Activated naive CD4-positive, alpha-beta T cell treated with anti-CD3 and anti-CD28 coated beads, Interleukin-2, amount 50 U/mL, for 72 hours (primary cell): ENCODE measurements around the gene GPRIN3. TPM values are rescaled to one million over a fixed set of nuclear protein-coding genes. Genes with fewer than 3 reads are reported as not detected.
A peak's percentile ranks its signal among the peaks of the same experiment; 100 is the strongest.

Experiments used
- ATAC-seq, 2 donors: fragments of 150-1000 bp; cut with Tn5 transposase; 2 replicates each; pipeline ENCODE4 v1.10.0; 2021; ENCODE audit warnings: mild to moderate bottlenecking in 2 of 2, moderate library complexity in 2 of 2
- DNase-seq, 2 donors: peaks; one replicate each; pipeline ENCODE4 v3.0.0; 2021 to 2022; ENCODE audit warnings: low spot score in 2 of 2
- H3K27ac Mint-ChIP-seq, 2 donors: one replicate each; pipeline ENCODE4 v1.8.0; 2022; ENCODE audit warnings: mild to moderate bottlenecking in 2 of 2, mixed read lengths in 2 of 2
- H3K36me3 Mint-ChIP-seq, 2 donors: one replicate each; pipeline ENCODE4 v1.8.0; 2022; ENCODE audit warnings: mixed read lengths in 2 of 2
- H3K9me3 Mint-ChIP-seq, 2 donors: one replicate each; pipeline ENCODE4 v1.8.0; 2022; ENCODE audit warnings: mixed read lengths in 2 of 2
- total RNA-seq, 2 donors: library from RNA; stranded (reverse); gene quantifications; one replicate each; pipeline ENCODE4 v1.2.3, GENCODE V29; 2022

GPRIN3 gene
- total RNA-seq, 2 donors from 2014 or later = 12.4 to 26.1 TPM

DNA sequence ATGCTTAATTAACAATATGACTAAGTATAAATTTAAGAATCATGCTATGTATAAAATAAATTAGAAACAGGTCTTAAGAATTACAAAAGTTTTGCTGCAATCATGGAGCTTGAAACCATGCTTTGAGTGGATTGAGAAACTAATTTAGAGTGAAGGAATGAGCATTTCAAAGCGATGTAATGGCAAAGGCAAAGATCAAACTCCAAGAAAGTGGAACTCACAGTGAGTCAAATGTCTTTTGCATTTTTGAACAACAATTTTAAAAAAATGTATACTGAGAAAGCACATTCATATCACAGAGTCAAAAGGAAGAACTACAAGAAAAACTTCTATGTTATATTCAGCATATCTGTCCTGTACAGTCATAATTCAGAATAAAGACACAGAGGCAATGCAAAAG is 6.6 kb downstream of the GPRIN3 start:
- Mint-ChIP-seq H3K27ac (peak overlapping the region; percentile 88 to 94), H3K36me3 (peaks cover 0 to 21% of the 10 kb centered on the region in 2 donors), H3K9me3 (no peaks in the 10 kb centered on the region)
- peak; percentile 24 to 61 for ATAC-seq
- DNase-seq = no peak

GRCh38 chr4:89300499-89300898 is 7.1 kb downstream of the GPRIN3 start:
- Mint-ChIP-seq H3K36me3 (peaks cover 0 to 16% of the 10 kb centered on the region in 2 donors), H3K27ac (peak overlapping the region; percentile 85 to 88), H3K9me3 (no peaks in the 10 kb centered on the region)
- DNase-seq (no peak), ATAC-seq (peak; percentile 24 to 45)

DNA sequence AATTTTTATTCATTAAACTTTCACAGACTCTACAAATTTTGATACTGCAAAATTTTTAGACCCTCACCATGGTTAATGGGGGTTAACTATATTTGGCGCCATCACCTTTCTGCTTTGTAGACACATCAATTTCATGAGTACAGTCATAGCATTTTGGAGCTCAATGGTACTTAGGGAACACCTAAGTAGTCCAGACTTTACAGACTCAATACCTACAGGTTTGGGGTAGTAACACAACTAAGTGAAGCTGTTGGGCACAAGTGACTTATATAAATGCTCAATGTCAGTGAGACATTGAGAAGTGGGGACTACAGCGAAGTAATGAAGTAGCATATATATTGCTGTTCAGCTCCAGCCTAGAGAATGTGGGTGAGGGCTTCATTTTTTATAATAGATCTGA is 7.5 kb downstream of the GPRIN3 start:
- peak overlapping the region; percentile 85 to 88 for H3K27ac Mint-ChIP-seq
- ATAC-seq = no peak
- H3K9me3 Mint-ChIP-seq = no peaks in the 10 kb centered on the region
- H3K36me3 Mint-ChIP-seq = peaks cover 0 to 11% of the 10 kb centered on the region in 2 donors
- DNase-seq = no peak

- peaks cover 0 to 10% of the 10 kb centered on the region in 2 donors for H3K36me3 Mint-ChIP-seq
- H3K9me3 Mint-ChIP-seq = no peaks in the 10 kb centered on the region
- ATAC-seq = peak in 1 of 2 donors; percentile 35
- H3K27ac Mint-ChIP-seq = peak overlapping the region; percentile 90 to 97
- DNase-seq = no peak
Observed at GRCh38 chr4:89299153-89299791, 8.3 kb downstream of the GPRIN3 start.

DNA sequence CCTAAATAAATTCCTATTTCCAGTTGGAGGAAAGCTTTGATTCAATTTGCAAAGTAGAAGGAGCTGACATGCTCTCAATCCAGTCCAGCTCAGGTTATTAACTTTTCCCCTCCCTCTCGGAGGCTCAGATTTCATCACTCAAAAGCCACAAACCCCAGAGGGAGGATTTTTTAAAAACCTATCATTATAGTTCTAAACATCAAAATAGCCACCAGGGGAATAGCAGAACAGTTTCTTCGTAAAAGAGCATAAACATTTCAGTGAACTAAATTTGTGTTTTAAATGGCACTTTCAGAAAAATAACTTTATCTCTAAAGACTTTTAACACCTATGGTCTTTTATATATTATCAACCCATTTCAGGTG is 8.8 kb downstream of the GPRIN3 start:
- no peaks in the 10 kb centered on the region for H3K9me3 Mint-ChIP-seq
- DNase-seq (no peak), ATAC-seq (no peak)
- peaks cover 0 to 6% of the 10 kb centered on the region in 2 donors for H3K36me3 Mint-ChIP-seq
- H3K27ac Mint-ChIP-seq = peak overlapping the region; percentile 90 to 97

DNA sequence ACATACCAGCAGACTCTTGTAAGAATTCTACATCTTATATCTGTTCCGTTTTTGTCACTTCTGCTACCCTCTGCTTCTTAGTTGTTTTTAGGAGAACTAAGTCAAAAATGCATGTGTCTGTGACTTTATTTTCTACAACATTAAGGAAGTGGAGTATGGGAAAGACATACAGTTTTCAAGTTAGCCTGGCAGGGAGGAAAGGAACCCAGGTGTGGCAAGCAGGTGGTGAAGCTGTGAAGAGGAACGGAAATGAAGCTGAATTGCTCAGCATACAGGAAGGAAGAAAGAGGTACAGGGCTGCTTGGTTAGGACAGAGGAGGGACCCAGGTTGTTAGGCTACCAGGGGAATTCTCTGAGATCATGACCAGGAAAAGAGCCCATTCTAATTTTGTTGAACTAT is 9.4 kb downstream of the GPRIN3 start:
- peak overlapping the region; percentile 90 to 92 for H3K27ac Mint-ChIP-seq
- DNase-seq = no peak
- H3K36me3 Mint-ChIP-seq = peaks cover 0 to 12% of the 10 kb centered on the region in 2 donors
- peak; percentile 21 to 33 for ATAC-seq
- no peaks in the 10 kb centered on the region for H3K9me3 Mint-ChIP-seq

DNA sequence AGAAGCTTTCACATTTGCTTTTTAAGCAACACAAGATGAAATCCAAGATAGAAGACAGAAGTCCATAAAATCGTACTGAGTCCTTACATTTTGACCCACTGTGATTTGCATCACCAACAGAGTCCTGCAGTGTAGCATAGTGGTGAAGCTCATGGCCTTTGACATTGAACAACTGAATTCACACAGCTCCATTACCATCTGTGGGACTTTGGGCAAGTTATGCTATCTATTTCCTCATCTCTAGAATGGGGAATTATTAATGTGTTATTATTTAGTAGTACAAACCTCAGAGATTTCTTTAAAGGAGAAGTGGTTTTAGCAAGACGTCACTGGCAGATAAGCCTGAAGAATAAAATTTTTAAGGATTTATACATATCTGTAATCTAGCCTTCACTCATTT is 10.7 kb downstream of the GPRIN3 start:
- Mint-ChIP-seq H3K27ac (peak overlapping the region in 1 of 2 donors; percentile 90), H3K36me3 (peaks cover 0 to 19% of the 10 kb centered on the region in 2 donors), H3K9me3 (no peaks in the 10 kb centered on the region)
- ATAC-seq (no peak), DNase-seq (no peak)

DNA sequence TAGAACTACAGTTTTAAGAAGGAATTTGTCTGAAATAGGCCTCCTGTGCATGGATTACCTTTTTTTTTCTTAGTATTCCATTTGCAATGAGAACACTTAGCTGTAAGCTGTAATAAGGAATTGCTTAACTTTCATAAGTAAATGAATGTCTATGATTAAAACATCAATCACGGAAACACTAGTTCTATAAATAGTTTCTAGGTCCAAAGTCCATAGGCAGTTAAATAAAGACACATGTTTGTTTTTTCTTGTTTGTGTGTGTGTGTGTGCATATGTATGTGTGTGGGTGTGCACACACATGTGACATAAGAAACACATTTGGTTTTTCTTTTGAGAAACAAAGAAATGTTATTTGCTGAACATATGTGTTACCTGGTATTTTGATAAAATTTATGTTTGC is 11.2 kb downstream of the GPRIN3 start:
- Mint-ChIP-seq H3K27ac (peak overlapping the region in 1 of 2 donors; percentile 90), H3K9me3 (no peaks in the 10 kb centered on the region), H3K36me3 (peaks cover 0 to 24% of the 10 kb centered on the region in 2 donors)
- no peak for ATAC-seq
- no peak for DNase-seq

DNA sequence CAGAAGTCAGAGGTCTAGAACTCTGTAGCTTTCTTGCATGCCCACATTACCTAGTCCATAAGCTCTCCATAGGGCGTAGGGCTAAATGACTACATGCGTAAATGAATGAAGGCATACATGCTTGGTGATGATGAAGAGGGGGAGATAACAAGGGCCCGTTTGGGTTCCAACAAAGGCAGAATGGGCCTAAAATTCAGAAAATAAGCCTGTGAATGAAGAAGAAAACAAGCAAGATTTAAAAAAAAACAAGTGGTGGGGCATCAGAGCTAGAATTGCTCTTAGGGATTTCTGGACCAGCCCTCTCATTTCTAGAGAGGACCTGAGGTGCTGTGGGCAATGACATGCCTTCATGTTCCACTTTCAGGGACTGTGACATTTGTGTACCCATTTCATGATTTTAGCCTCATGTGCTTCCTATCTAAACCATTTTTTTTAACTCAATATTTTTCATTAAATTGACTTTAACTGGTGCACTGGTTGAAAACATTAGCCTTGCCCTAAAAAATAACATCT is 12.1 kb downstream of the GPRIN3 start:
- ATAC-seq = peak; percentile 60 to 62
- no peak for DNase-seq
- H3K9me3 Mint-ChIP-seq = no peaks in the 10 kb centered on the region
- peak overlapping the region; percentile 96 to 100 for H3K27ac Mint-ChIP-seq
- H3K36me3 Mint-ChIP-seq = peaks cover 0 to 28% of the 10 kb centered on the region in 2 donors

GRCh38 chr4:89294573-89295269 is 12.9 kb downstream of the GPRIN3 start:
- Mint-ChIP-seq H3K36me3 (peaks cover 0 to 35% of the 10 kb centered on the region in 2 donors), H3K27ac (peak overlapping the region; percentile 96 to 100), H3K9me3 (no peaks in the 10 kb centered on the region)
- no peak for DNase-seq
- peak; percentile 71 to 75 for ATAC-seq

DNA sequence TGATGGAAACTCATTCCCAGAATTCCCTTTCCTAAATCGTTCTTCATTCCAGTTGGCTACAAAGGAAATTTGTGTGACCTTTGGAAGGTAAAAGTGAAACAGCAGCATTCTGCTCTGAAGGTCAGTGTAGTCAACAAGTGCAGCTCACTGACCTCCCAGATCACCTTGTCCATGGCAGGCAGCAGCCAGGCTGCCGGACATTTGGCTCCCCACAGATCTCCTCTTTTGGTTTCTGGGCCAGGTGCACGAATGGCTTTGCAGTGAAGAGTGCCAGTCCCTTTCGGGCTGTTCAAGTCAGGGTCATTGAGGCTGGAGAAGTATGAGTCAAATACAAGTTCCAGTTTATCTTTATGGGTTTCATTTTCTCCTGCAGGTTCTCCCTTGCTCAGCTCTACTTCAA is 14.3 kb downstream of the GPRIN3 start:
- Mint-ChIP-seq H3K36me3 (peaks cover 0 to 44% of the 10 kb centered on the region in 2 donors), H3K27ac (peak overlapping the region; percentile 96 to 100), H3K9me3 (no peaks in the 10 kb centered on the region)
- DNase-seq (no peak), ATAC-seq (peak in 1 of 2 donors; percentile 20)

- DNase-seq = no peak
- peaks cover 0 to 39% of the 10 kb centered on the region in 2 donors for H3K36me3 Mint-ChIP-seq
Observed at GRCh38 chr4:89290727-89291516, 16.7 kb downstream of the GPRIN3 start.

DNA sequence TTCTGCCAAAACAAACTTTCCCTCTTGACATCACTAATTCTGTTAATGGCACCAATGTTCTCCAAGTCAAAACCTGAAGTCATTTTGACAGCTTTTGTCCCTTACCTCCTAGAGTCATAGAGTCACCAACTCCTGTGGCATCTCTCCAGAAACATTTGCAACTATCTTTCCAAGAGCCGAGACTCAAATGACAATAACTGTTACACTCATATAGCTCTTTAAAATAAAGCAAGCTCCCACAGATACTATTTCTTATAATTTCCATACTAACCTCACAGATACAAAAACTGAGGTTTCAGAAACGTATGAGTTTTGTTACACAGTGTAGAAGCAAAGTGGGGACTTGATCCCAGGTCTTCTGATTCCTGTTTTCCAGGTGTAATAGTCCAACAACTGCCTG is 18.3 kb downstream of the GPRIN3 start:
- H3K27ac Mint-ChIP-seq = peak overlapping the region; percentile 78 to 95
- ATAC-seq (peak; percentile 39 to 58), DNase-seq (no peak)
- H3K9me3 Mint-ChIP-seq = no peaks in the 10 kb centered on the region
- H3K36me3 Mint-ChIP-seq = peaks cover 0 to 39% of the 10 kb centered on the region in 2 donors

More at GRCh38 chr4:89290727-89291516, 16.7 kb downstream of the GPRIN3 start:
- Mint-ChIP-seq H3K27ac (peak overlapping the region; percentile 78 to 95), H3K9me3 (no peaks in the 10 kb centered on the region)
- no peak for ATAC-seq

GRCh38 chr4:89288430-89288829 is 19.2 kb downstream of the GPRIN3 start:
- DNase-seq (no peak), ATAC-seq (no peak)
- Mint-ChIP-seq H3K36me3 (peaks cover 0 to 35% of the 10 kb centered on the region in 2 donors), H3K9me3 (no peaks in the 10 kb centered on the region), H3K27ac (peak overlapping the region; percentile 78 to 95)

DNA sequence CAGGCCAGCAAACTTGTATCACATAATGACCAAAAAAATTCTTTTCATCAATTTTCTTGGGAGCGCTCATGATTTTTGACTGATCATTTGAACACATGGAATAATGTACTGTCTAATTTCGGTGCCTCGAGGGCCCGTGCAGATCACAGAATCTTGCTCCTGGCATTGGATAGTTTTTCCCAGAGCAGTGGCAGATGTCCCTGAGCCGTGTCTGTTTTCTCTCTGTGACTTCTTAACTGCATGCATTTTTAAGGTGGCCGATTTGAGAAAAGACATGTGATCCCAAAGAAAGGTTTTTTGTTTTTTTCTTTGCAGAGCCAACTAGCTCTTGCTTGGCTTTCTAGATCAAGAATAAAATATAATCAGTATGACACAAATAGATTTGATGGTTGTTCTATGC is 19.7 kb downstream of the GPRIN3 start:
- peaks cover 0 to 31% of the 10 kb centered on the region in 2 donors for H3K36me3 Mint-ChIP-seq
- H3K9me3 Mint-ChIP-seq = no peaks in the 10 kb centered on the region
- DNase-seq (no peak), ATAC-seq (no peak)
- peak overlapping the region in 1 of 2 donors; percentile 78 for H3K27ac Mint-ChIP-seq

DNA sequence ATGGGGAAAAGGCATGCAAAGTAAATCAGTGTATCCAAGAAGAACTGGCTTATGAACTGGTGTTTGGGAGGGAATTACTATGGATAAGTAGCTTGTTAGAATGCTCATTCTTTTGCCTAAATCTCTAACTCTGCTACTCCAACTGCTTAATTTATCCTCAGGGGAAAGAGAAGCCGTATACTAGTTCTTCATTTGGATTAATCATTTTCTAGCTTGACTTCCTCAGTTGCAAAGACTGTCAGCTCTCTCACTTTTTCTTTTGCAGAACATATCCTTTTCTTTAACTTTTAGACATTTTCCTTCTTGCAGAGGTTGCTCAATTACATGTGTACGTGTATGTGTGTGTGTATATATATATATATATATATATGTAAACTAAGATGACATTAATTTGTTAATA is 21.9 kb downstream of the GPRIN3 start:
- H3K9me3 Mint-ChIP-seq = no peaks in the 10 kb centered on the region
- H3K36me3 Mint-ChIP-seq = peaks cover 0 to 16% of the 10 kb centered on the region in 2 donors
- no peak for DNase-seq
- H3K27ac Mint-ChIP-seq = peak overlapping the region in 1 of 2 donors; percentile 53
- no peak for ATAC-seq

GRCh38 chr4:89284828-89285227 is 22.8 kb downstream of the GPRIN3 start:
- peak overlapping the region in 1 of 2 donors; percentile 53 for H3K27ac Mint-ChIP-seq
- peaks cover 0 to 10% of the 10 kb centered on the region in 2 donors for H3K36me3 Mint-ChIP-seq
- ATAC-seq (peak; percentile 18 to 79), DNase-seq (no peak)
- H3K9me3 Mint-ChIP-seq = no peaks in the 10 kb centered on the region
